Stimulated activated CD4-positive, alpha-beta T cell treated with anti-CD3 and anti-CD28 coated beads, Interleukin-2, amount 100 ng/mL, for 4 hours (primary cell): ENCODE data around the gene ARHGAP33.
"Not testable (repeated sequence)": the region's sequence is repeated elsewhere in the genome, so short reads cannot be mapped to it uniquely, and the experiment has no call there.

ENCODE experiments used
- DNase-seq: peaks from one replicate; pipeline ENCODE4 v3.0.0-alpha.2; 2020; ENCODE audit warnings: low read depth

Gene ARHGAP33

DNA sequence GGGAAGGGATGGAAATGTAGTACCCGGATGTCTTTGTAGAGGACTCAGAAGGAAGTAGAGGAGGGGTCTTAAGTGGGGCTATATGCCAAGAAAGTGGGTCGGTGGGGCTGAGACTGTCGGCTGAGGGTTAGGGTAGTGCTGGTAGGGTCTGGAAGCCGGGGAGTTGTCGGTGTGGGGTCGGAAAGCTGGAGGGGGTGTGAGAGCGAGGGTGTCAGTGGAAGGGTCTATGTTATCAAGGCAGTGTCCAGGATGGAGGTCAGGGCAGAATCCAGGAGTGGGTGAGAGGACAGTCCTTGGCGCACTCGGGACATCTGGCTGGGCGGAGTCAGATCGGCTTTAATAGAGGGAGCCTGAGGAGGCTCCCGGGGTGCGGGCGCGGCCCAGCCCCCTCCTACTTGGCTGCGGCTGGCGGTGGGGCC, 20.2 kb upstream of the ARHGAP33 start:
- DNase-seq: no peak

DNA sequence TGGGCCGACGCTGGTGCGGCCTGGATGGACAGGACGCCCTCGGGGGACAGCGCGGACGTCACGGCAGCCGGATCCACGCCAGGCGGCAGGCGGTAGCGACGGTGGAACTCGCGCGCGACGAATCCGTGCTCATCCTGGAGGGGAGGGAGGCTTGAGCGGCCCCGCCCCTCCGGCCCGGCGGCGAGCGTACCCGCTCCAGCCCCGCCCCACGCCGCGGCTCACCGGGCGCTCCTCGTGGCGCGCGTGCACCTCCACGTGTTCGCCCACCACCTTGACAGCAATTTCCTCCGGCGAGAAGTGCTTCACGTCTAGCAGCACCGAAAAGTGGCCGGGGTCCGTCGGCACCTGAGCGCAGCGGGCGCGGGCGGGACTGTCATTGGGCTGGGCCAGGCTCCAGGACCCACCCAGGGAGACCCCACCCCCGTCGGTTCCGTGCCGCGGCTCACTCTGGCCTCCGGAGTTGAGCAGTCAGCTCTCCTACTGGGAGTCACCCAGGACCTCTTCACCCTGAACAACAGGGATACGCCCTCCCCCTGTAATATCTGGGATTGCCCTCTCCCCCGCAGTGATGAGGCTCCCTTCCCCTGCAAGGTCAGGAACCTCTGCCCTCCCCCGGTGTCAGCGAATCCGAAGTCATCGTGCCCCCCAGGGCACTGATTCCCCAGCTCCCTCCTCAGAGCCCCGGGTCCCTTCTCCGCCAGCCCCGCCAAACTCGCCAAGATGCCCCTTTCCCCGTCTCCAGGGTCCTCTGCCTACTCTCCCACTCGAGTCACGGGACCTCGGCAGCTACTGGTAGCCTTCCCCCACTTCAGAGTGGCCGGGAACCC, 19.6 kb upstream of the ARHGAP33 start:
- peak; percentile 57 for DNase-seq

DNA sequence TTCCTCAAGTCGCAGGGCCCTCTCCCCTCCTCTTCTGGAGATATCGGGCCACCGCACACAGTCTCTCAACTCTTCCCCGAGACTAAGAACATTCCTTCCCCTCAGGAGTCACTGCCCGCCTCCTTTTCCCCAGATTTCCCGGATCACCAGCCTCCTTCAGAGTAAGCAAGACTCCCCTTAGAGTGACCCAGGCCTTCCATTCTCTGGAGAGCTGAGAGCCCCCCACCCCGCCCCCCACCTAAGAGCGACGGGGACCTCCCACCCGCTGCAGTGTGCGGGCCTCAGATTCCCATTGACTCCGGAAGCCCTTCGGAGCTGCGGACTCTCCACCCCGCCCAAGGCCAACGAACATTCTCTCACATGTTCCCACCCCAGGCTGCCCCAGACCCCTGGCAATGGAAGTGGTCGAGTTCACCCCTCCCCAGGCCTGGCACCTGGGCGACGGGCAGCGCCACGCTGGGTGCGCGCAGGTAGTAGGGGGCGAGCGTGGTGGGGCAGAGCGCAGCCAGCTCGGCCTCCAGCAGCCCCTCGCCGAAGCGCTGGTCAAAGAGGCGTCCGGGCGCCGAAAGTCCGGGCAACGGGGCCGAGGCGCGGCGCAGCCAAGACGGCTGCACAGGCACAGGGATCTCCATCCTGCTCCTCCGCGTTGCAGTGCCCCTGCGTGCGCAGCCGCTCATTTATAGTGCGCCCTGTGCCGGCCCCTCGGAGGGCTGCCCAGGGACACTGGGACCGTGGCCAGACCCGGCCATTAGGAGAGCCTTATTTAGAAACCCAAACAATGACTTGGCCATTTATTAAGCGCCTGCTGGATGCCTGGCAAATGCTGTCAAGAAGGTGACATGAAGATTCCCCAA, 18.8 kb upstream of the ARHGAP33 start, which contains the start of gene HSPB6:
Gene HSPB6 (minus strand): TSS at position 653 of the 854 bp plus-strand sequence. CDS start 21 bp downstream, at position 632.
- no peak for DNase-seq

DNA sequence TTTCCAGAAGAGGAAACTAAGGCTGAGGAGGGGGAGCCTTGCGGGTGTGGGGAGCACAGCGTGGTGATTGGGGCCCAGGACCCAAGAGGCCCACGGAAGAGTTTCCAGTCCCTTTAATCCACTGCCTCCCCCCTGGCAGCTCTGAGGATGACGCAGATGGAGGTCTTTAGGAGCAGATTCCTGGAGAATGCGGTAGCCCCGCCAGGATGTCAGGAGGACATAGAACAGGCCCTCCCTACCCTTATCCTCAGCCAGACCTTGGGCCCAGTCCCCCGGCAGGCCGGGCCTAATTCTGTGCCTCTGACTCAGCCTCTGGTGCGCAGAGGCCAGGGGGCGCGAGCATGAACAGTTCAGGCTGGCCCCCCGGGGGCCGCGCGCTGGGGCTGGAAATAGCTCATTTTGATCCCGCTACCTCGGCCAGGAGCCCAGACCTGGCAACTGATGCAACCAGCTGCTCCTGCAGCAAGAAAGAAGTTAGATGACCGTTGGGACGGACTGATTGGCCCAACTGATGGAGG, 18.1 kb upstream of the ARHGAP33 start:
- no peak for DNase-seq

DNA sequence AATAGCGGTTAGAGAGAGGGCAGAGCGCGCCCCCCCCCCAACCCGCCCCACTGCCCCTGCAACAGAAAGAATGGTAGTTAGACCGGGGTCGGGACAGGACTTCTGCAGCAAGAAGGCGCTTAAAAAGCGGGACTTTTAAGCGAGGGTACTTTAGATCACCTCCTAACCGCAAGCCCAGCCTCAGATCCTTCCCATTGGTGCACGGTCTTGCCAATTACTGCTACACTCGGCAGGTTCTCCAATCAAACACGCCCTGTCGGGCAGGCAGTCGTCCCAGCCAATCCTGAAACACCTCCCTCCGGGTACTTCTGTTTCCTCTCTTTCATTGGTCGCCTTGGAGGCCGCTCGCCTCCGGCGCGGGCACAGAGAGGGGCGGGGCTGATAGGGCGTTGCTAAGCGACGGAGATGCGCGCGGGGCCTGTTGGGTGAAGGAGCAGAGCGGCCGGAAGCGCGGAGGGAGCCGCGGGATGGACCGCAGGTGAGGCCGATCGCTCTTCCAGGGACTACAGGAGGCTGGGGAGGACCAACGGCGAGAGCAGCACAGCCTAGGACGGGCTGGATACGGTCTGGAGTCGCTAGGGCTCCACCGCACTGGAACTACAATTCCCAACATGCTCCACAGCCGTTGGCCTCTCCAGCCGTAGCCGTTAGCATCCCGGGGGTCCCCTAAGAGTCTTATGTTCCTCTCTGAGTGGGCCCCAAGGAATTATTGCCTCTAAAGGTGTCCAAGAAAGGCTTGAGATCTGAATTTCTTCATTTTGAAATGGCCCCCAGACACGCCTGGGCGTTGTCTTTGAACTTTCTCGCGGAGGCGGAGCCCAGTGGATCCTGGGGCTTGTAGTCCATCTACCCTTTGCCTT, 17.4 kb upstream of the ARHGAP33 start, which contains the start of gene PROSER3:
Gene PROSER3 (plus strand): TSS at position 428 of the 860 bp plus-strand sequence. CDS start 40 bp downstream, at position 468.
- peak; percentile 98 for DNase-seq

DNA sequence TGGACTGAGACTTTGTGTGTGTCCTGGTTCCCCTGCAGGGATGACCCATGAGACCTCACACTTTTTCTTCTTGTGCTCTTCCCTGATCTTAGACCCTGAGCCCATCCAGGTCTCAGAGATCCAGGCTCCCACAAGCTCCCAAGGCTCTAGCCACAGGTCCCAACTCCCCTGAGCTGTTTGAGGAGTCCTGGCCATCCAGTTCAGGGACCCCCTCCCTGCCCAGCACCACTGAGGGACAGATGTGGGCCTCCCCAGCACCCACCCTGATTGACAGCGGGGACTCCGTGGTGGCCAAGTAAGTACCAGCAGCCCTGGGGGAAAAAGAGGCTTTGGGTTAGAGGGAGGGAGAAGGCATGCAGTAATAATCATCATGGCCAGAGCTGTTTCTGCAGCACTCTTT, 15.7 kb upstream of the ARHGAP33 start:
- DNase-seq: no peak

DNA sequence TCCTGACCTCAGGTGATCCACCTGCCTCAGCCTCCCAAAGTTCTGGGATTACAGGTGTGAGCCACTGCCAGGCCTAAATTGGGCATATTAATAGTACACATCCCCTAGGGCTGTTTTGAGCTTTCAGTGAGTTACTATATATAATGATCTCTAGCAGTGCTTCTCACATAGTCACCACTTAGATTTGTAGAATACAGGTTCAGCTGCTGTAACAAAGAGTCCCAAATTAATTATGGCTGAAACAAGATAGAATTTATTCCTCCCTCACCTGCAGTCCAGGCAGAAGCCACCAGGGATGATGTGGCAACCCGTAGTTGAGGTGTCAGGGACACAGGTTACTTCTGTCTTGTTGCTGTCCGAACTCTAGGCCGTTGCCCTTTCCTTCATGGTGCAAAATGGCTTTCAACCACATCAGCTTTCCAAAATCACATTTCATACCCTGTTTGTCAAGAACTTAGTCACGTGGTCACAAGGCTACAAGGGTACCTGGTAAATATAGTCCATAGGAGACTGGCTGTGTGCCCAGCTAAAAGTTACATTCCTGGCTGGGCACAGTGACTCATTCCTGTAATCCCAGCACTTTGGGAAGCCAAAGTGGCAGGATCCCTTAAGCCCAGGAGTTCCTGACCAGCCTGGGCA, 14.5 kb upstream of the ARHGAP33 start:
- no peak for DNase-seq

DNA sequence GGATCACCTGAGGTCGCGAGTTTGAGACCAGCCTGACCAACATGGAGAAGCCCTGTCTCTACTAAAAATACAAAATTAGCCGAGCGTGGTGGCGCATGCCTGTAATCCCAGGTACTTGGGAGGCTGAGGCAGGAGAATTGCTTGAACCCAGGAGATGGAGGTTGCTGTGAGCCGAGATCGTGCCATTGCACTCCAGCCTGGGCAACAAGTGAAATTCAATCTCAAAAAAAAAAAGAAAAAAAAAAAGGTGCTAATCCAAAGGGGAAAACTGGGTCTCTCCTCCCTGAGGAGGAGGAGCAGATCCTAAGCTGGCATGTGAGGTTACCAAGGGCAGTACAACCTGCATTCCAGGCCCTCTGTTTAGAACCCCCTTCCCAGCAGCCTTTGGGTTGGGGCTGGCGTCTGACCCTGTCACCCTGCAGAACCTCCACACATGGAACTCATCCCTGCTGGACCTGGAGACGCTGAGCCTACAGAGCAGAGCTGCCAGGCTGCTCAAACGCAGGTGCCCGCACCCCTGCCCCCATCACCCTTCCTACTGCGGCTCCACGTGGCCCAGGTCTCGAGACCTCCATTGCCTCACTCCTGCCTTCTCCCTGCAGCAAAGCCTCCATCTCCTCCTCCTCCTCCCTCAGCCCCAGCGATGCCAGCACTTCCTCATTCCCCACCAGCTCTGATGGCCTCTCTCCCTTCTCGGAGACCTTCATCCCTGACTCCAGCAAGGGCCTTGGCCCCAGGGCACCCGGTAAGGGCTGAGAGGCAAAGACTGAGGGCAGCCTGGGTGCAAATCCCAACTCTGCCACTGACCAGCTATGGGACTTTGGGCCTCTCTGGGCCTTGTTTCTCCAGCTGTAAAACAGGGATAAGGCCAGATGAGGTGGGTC, 10.7 kb upstream of the ARHGAP33 start:
- no peak for DNase-seq

DNA sequence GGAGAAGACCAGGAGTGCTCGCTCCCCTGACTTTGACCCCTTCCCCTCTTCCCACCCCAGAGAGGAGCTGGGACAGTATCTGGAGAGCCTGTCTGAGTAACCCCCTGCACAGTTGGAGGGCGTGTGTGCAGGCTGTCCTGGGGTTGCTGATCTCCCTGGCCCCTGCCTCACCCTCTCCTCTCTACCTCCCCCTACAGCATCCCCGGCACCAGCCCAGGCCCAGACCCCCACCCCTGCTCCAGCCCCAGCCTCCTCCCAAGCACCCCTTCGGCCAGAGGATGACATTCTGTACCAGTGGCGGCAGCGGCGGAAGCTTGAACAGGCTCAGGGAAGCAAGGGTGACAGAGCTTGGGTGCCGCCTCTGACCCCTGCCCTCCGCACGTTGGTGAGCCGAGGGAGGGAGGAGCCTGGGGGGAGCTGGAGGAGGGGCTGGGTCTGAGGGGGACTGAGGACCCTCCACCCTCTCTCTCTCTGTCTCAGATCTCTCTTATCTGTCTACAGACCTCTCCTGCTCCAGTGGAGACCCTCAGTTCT, 8.7 kb upstream of the ARHGAP33 start:
- no peak for DNase-seq

DNA sequence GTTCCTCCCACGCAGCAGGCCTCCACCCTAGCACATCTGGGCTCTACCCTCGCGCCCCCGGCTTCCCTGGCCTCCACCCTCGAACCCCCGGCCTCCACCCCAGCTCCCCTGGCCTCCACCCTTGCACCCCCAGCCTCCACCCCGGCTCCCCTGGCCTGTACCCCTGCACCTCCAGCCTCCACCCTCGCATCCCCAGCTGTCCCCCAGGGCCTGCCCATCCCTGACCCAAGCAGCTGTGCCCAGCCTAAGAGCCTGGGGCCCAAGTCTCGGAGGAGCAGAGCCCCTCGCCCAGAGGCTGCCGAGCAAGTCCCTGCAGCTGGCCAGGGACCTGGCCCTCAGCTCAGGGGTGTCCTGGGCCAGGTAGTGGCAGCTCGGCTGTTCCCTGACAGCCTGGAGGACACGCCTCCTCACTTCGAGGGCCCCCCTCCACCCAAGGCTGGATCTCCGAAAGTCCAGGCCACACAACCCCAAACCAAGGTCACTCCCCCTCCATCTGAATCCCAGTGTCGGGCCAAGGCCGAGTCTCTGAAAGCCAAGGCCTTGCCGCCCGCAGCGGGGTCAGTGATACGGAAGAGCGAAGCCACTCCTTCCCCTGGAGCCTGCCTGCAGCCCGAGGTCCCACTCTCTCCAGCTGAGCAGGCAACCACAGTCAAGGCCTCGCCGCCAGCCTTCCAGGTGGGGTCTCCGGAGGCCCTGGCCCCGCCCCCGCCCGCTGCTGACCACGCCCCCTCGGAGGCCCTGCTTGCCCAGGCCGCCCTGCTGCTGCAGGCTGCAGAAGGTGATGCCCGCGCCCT, 7.9 kb upstream of the ARHGAP33 start:
- no peak for DNase-seq

DNA sequence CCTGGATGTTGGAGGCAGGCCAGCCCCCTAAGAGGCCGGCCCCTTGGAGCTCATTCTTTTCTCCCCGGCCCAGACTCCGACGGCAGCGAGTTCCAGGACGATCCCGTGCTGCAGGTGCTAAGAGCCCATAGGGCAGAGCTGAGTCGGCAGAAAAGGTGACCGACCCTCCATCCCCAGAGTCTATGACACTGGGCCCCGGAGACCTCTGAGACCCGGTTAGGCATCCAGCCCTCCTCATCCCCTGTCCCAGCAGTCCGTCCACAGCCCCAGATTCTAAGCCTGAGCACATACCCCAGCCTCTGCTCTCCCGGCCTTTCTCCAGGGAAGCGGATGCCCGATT, 7.3 kb upstream of the ARHGAP33 start:
- DNase-seq: no peak

DNA sequence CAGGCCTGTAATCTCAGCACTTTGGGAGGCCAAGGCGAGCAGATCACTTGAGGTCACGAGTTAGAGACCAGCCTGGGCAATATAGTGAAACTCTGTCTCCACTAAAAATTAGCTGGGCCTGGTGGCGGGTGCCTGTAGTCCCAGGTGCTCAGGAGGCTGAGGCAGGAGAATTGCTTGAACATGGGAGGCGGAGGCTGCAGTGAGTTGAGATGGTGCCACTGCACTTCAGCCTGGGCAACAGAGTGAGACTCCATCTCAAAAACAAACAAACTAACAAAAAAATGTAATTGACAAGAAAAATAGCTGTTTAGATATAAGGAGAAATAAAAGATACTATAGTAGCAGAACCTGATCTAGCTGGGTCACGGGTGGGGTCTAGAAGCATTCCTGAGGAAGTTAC, 3.0 kb upstream of the ARHGAP33 start:
- DNase-seq: not testable (repeated sequence)

DNA sequence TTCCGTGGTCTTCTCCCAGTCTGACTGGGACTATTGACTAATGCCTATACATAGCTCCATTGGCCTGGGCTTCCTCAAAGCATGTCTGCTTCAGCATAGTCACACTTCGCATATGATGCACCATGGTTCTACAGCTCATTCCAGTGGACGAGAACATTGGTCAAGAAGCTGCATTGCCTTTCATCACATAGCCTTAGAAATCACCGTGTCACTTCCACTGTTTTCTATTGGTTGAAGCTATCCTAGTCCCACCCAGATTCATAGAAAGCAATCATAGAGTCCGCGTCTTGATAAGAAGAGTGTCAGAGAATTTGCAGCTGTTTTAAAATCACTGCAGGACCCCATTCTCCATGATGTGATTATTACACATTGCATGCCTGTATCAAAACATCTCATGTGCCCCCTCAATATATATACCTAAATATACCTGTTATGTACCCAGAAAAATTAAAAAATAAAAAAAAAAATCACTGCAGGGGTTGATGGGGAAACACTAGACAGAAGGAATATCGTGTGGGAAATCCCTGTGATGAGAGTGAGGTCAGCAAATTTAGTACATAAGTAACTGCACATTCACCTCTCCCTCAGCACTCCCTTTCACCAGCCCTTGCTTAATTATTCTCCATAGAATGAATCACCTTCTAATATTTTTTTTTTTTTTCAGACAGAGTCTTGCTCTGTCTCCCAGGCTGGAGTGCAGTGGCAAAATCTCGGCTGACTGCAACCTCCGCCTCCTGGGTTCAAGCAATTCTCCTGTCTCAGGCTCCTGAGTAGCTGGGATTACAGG, 2.2 kb upstream of the ARHGAP33 start:
- no peak for DNase-seq

DNA sequence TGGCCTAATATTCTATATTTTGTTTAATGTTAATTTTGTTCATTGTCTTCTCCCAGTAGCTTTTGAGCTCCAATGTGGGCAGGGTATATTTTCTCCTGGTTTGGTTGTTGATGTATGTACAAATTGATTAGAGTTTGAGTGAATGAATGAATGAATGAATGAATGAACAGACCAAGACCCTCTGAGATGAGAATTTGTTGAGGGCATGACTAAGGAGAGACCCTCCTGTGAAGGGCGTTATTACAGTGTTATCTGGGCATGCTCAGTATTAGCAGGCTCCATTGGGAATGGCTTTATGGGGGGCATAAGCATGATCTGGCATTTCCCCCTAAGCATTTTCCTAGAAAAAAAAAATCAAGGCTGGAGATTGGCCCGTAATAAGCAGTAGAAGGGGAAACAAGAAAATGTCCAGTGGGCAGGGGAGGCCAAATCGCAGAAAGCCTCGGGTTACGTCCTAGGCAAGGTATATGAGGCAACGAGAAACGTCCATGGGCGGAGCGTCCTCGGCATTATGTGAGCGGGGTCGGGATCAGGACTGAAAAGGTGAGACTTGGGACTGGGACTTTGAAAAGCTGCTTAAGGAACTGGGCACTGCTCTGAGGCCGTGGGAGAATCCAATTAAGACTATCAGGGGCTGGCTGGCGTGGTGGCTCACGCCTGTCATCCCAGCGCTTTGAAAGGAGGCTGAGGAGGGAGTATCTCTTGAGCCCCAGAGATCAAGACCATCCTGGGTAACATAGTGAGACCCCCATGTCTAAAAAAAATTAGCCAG, 904 bp upstream of the ARHGAP33 start:
- no peak for DNase-seq

DNA sequence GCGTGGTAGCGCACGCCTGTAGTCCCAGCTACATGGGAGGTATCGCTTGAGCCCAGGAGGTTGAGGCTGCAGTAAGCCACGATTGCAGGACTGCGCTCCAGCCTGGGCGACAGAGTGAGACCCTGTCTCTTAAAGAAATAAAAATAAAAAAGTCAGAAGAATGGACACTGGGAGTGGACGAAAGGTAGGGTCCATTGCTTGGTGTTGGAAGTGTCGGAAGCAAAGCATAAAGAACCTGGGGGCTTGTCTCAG, 392 bp upstream of the ARHGAP33 start:
- no peak for DNase-seq

DNA sequence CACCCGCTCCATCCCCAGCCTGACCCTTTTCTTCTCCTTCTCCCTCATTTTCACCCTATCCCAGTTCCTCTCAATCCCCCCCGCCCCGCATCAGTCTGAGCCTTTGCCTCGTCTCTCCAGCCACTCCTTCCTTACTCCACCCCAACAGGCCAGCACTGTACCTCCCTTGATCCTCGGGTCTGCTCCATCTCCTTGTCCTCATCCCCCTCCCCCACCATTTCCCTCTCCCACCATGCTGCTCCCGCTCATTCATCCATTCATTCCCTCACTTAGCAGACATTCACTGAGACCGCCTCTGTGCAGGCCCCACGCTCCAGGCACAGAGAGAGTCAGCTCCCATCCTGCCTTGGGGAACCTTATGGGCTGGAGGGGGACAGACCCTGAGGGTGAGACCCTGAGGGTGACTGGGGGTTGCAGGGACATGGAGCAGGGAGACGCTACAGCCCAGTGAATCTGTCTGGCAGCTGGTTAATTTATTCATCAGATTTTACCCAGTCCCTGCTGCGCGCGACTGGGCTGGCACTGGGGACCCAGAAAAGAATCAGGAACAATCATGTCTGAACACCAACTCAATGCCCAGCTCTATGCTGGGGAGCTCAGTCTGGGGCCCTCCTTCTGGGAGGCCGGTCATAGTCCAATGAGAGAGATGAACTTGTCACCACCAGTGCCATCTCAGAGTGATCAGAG, 881 bp downstream of the ARHGAP33 start:
- DNase-seq: no peak

DNA sequence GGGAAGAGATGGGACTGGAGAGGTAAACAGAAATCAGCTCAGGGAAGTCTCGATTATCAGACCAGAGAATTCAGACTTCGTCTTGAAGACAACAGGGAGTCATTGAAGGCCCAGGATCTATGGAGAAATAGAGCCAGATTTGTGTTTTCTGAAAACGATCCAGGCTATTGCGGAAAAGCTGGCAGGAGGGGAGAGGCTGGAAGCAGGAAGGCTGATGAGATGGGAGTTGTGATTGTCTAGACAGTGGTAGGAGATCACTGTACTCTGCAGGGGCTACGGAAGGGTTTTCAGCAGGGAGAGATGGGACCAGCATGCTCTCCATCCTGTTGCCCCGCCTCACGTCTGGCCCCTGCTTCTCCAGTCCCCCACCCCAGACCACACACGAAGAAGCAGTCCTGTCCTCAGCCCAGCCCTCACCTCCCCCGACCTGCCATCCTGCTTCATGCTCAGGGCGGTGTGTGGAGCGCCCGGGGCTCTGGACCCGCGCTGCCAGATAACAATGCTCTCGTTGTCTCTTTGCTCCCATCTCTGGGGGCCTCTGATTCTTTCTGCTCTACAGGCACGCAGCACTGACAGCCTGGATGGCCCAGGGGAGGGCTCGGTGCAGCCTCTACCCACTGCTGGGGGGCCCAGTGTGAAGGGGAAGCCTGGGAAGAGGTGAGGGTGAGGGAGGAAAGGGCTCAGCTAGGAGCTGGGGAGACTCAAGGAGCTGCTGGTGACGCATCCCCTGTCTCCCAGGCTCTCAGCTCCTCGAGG, 1.9 kb downstream of the ARHGAP33 start:
- DNase-seq: no peak
